Kidney tubule cell (primary cell): ENCODE measurements around the gene FMNL3.

Source experiments
- DNase-seq: peaks from one replicate; pipeline ENCODE4 v3.0.0-alpha.2; 2018; ENCODE audit warnings: low spot score

Gene FMNL3

GRCh38 chr12:49603721-49604120, 103.5 kb downstream of the FMNL3 start:
- no peak for DNase-seq

GRCh38 chr12:49599961-49600360, 107.2 kb downstream of the FMNL3 start:
- no peak for DNase-seq

- no peak for DNase-seq
These were observed 108.7 kb downstream of the FMNL3 start for GRCh38 chr12:49598527-49598926.

GRCh38 chr12:49588721-49589516, 118.3 kb downstream of the FMNL3 start:
- DNase-seq: no peak

- DNase-seq: no peak
These were observed 118.9 kb downstream of the FMNL3 start for GRCh38 chr12:49588281-49588680.

- no peak for DNase-seq
These were observed 119.9 kb downstream of the FMNL3 start for GRCh38 chr12:49587174-49587908.
